ENCODE data around the gene FAM181A. TPM values are rescaled to one million over a fixed set of nuclear protein-coding genes. Genes with fewer than 3 reads are reported as not detected.

FAM181A gene
- total and polyA plus RNA-seq, 12 donors, result not detected

- DNase-seq, result peak in 1 of 2 donors; percentile 49
- Histone ChIP-seq H3K27me3 (peaks cover 0 to 4% (median 0%) of the 10 kb centered on the region in 7 donors), H3K4me3 (no peak overlapping the region), H3K27ac (peak overlapping the region in 8 of 10 donors; percentile 30 to 91 (median 80)), H3K36me3 (peaks cover 0 to 44% (median 0%) of the 10 kb centered on the region in 9 donors), H3K9me3 (no peaks in the 10 kb centered on the region), H3K4me1 (peaks cover 9 to 96% (median 74%) of the 10 kb centered on the region in 9 donors)
- ATAC-seq, result peak in 6 of 8 donors; percentile 24 to 72 (median 39)
- intact Hi-C loops (cut with DNase I), result loop anchor here in 1 of 10 donors (5.0 kb wide), 1 partner anchor 43 kb away; no protein-coding TSS in a partner anchor
- 61 to 63% methylated on average over 23 of the region's 23 CpGs for WGBS, 2 donors
- TF ChIP-seq CTCF (IDR thresholded peaks at IDR 0.05), result no peak
Observed at GRCh38 chr14:93959239-93960107, 32.3 kb downstream of the FAM181A start.

- Histone ChIP-seq H3K9me3 (no peaks in the 10 kb centered on the region), H3K4me3 (no peak overlapping the region), H3K36me3 (peaks cover 0 to 40% (median 0%) of the 10 kb centered on the region in 9 donors), H3K27ac (peak overlapping the region in 6 of 10 donors; percentile 30 to 91 (median 82)), H3K27me3 (peaks cover 0 to 4% (median 0%) of the 10 kb centered on the region in 7 donors), H3K4me1 (peaks cover 9 to 92% (median 67%) of the 10 kb centered on the region in 9 donors)
- DNase-seq (no peak), ATAC-seq (no peak)
- no peak for TF ChIP-seq CTCF (IDR thresholded peaks at IDR 0.05)
- intact Hi-C loops (cut with DNase I), result no loop called here
Observed at GRCh38 chr14:93960108-93960475, 32.9 kb downstream of the FAM181A start.

- Histone ChIP-seq H3K4me1 (peaks cover 9 to 90% (median 65%) of the 10 kb centered on the region in 9 donors), H3K9me3 (no peaks in the 10 kb centered on the region), H3K27ac (peak overlapping the region in 4 of 10 donors; percentile 81 to 91 (median 84)), H3K4me3 (no peak overlapping the region), H3K27me3 (peaks cover 0 to 4% (median 0%) of the 10 kb centered on the region in 7 donors), H3K36me3 (peaks cover 0 to 40% (median 0%) of the 10 kb centered on the region in 9 donors)
- intact Hi-C loops (cut with DNase I), result no loop called here
- no peak for TF ChIP-seq CTCF (IDR thresholded peaks at IDR 0.05)
- WGBS, 2 donors, result 87 to 88% methylated on average over 3 of the region's 3 CpGs
- DNase-seq (no peak), ATAC-seq (no peak)
Observed at GRCh38 chr14:93960774-93961438, 33.8 kb downstream of the FAM181A start.

- Histone ChIP-seq H3K27me3 (peaks cover 0 to 1% (median 0%) of the 10 kb centered on the region in 7 donors), H3K36me3 (peaks cover 0 to 40% (median 0%) of the 10 kb centered on the region in 9 donors), H3K4me3 (no peak overlapping the region), H3K4me1 (peaks cover 3 to 87% (median 60%) of the 10 kb centered on the region in 9 donors), H3K9me3 (no peaks in the 10 kb centered on the region), H3K27ac (peak overlapping the region in 1 of 10 donors; percentile 64)
- intact Hi-C loops (cut with DNase I), result no loop called here
- ATAC-seq (no peak), DNase-seq (no peak)
- WGBS, 2 donors, result 91 to 94% methylated on average over 8 of the region's 8 CpGs
- TF ChIP-seq CTCF (IDR thresholded peaks at IDR 0.05), result no peak
Observed at GRCh38 chr14:93961620-93962019, 34.5 kb downstream of the FAM181A start.

Measured in heart right ventricle (tissue), 16 donors.